Natural killer cell (primary cell): ENCODE data around the gene SLC25A1. TPM values are rescaled to one million over a fixed set of nuclear protein-coding genes. Genes with fewer than 3 reads are reported as not detected.

Experiments used
- ATAC-seq, 3 donors: fragments of 150-1000 bp in 2 of 3; fragments of 200-7000 bp in 1 of 3; cut with Tn5 transposase; 1 replicate in 1 of 3; 2 replicates in 2 of 3; pipeline ENCODE4 v1.10.0; 2021; ENCODE audit warnings: mild to moderate bottlenecking in 2 of 3, moderate library complexity in 2 of 3
- DNase-seq, 2 donors: peaks; one replicate each; pipeline versions ENCODE4 v3.0.0 to v3.0.0-alpha.2; 2013 to 2021; ENCODE audit warnings: mixed read lengths in 1 of 2
- H3K27ac ChIP-seq: one replicate; pipeline ENCODE4 v1.5.1; 2013; ENCODE audit warnings: mild to moderate bottlenecking, low read length
- H3K27me3 ChIP-seq: one replicate; pipeline ENCODE4 v1.6.1; 2013; ENCODE audit warnings: low read length; ENCODE audit not compliant: control insufficient read depth, insufficient read depth
- H3K36me3 ChIP-seq: one replicate; pipeline ENCODE4 v1.6.1; 2013; ENCODE audit warnings: low read length; ENCODE audit not compliant: control insufficient read depth, insufficient read depth
- H3K4me1 ChIP-seq: one replicate; pipeline ENCODE4 v1.6.1; 2013; ENCODE audit warnings: low read length; ENCODE audit not compliant: control insufficient read depth, insufficient read depth
- H3K4me3 ChIP-seq: one replicate; pipeline ENCODE4 v1.5.1; 2013; ENCODE audit warnings: low read length
- H3K9me3 ChIP-seq: one replicate; pipeline ENCODE4 v1.6.1; 2013; ENCODE audit warnings: low read length; ENCODE audit not compliant: control insufficient read depth, insufficient read depth
- H3K27ac Mint-ChIP-seq, 2 donors: one replicate each; pipeline ENCODE4 v1.8.0; 2022; ENCODE audit warnings: mild to moderate bottlenecking in 2 of 2, mixed read lengths in 2 of 2, moderate library complexity in 1 of 2
- H3K27me3 Mint-ChIP-seq, 2 donors: one replicate each; pipeline ENCODE4 v1.8.0; 2022; ENCODE audit warnings: low read depth in 2 of 2, mixed read lengths in 2 of 2
- H3K36me3 Mint-ChIP-seq: one replicate; pipeline ENCODE4 v1.8.0; 2022; ENCODE audit warnings: mixed read lengths
- H3K4me1 Mint-ChIP-seq, 2 donors: one replicate each; pipeline ENCODE4 v1.8.0; 2022; ENCODE audit warnings: mixed read lengths in 2 of 2
- H3K4me3 Mint-ChIP-seq: one replicate; pipeline ENCODE4 v1.8.0; 2022; ENCODE audit warnings: mild to moderate bottlenecking, moderate library complexity, mixed read lengths
- H3K9me3 Mint-ChIP-seq, 2 donors: one replicate each; pipeline ENCODE4 v1.8.0; 2022; ENCODE audit warnings: mixed read lengths in 2 of 2
- CTCF ChIP-seq: fragments of 200-600 bp; IDR thresholded peaks from one replicate; pipeline ENCODE4 v1.8.0; 2022; ENCODE audit warnings: antibody characterized with exemption
- WGBS: methylation state at CpG from one replicate; pipeline ENCODE4 v1.1.7; 2013; ENCODE audit warnings: missing lambda C conversion rate; ENCODE audit not compliant: insufficient coverage; 5-methylcytosine and 5-hydroxymethylcytosine counted together
- intact Hi-C: fragments of 100-400 bp; cut with micrococcal nuclease; formaldehyde crosslinking; loops from one replicate; pipeline ENCODE4 v1.14.2; 2022
- total RNA-seq, 4 donors: library from RNA; stranded (reverse); fragments of 120-200 nt in 1 of 4; gene quantifications; one replicate each; pipeline versions ENCODE4 v1.2.3 to v1.2.4, GENCODE V29; 2013 to 2022

The SLC25A1 gene
- total RNA-seq, 3 donors from 2014 or later (not counting 1 experiment from before 2014, with no cell fraction given), result 24.8 to 29.6 (median 26.9) TPM

GRCh38 chr22:19201130-19201868 lies 22.8 kb upstream of the SLC25A1 start:
- Histone ChIP-seq H3K4me1 (peaks cover 2% of the 10 kb centered on the region), H3K4me3 (no peak overlapping the region), H3K9me3 (no peaks in the 10 kb centered on the region), H3K27me3 (no peaks in the 10 kb centered on the region), H3K36me3 (no peaks in the 10 kb centered on the region), H3K27ac (no peak overlapping the region)
- no peak for TF ChIP-seq CTCF
- H3K27me3 Mint-ChIP-seq, result peaks cover 10 to 14% of the 10 kb centered on the region in 2 donors
- DNase-seq, result no peak
- ATAC-seq, result no peak
- H3K4me1 Mint-ChIP-seq, result peaks cover 3 to 15% of the 10 kb centered on the region in 2 donors
- intact Hi-C loops, result no loop called here
- no peak overlapping the region for H3K4me3 Mint-ChIP-seq
- H3K36me3 Mint-ChIP-seq, result no peaks in the 10 kb centered on the region
- no peaks in the 10 kb centered on the region for H3K9me3 Mint-ChIP-seq
- H3K27ac Mint-ChIP-seq, result no peak overlapping the region
- WGBS, result 94% methylated on average over 23 of the region's 23 CpGs

GRCh38 chr22:19199479-19199878 lies 20.9 kb upstream of the SLC25A1 start:
- no peak overlapping the region for H3K27ac ChIP-seq

GRCh38 chr22:19197997-19198865 lies 19.7 kb upstream of the SLC25A1 start:
- no peak overlapping the region for H3K27ac ChIP-seq
- no peak for TF ChIP-seq CTCF
- Mint-ChIP-seq H3K4me3 (no peak overlapping the region), H3K4me1 (peaks cover 17 to 30% of the 10 kb centered on the region in 2 donors), H3K27ac (peak overlapping the region in 1 of 2 donors; percentile 48), H3K9me3 (no peaks in the 10 kb centered on the region), H3K27me3 (peaks cover 0 to 9% of the 10 kb centered on the region in 2 donors), H3K36me3 (no peaks in the 10 kb centered on the region)
- H3K9me3 ChIP-seq, result no peaks in the 10 kb centered on the region
- H3K27me3 ChIP-seq, result no peaks in the 10 kb centered on the region
- intact Hi-C loops, result no loop called here
- no peak overlapping the region for H3K4me3 ChIP-seq
- peaks cover 14% of the 10 kb centered on the region for H3K4me1 ChIP-seq
- ATAC-seq (no peak), DNase-seq (no peak)
- H3K36me3 ChIP-seq, result no peaks in the 10 kb centered on the region
- 94% methylated on average over 10 of the region's 10 CpGs for WGBS

More at GRCh38 chr22:19199479-19199878, 20.9 kb upstream of the SLC25A1 start:
- 89% methylated on average over 8 of the region's 8 CpGs for WGBS
- peaks cover 14% of the 10 kb centered on the region for H3K4me1 ChIP-seq
- Mint-ChIP-seq H3K4me1 (peaks cover 17 to 30% of the 10 kb centered on the region in 2 donors), H3K27ac (no peak overlapping the region), H3K36me3 (no peaks in the 10 kb centered on the region), H3K9me3 (no peaks in the 10 kb centered on the region), H3K27me3 (peaks cover 10 to 14% of the 10 kb centered on the region in 2 donors), H3K4me3 (no peak overlapping the region)
- no peak for TF ChIP-seq CTCF
- intact Hi-C loops, result no loop called here
- ATAC-seq (no peak), DNase-seq (no peak)
- H3K36me3 ChIP-seq, result no peaks in the 10 kb centered on the region
- H3K27me3 ChIP-seq, result no peaks in the 10 kb centered on the region
- no peak overlapping the region for H3K4me3 ChIP-seq
- no peaks in the 10 kb centered on the region for H3K9me3 ChIP-seq
